Activated T-cell treated with anti-CD3 and anti-CD28 coated beads, Interleukin-2, amount 50 U/mL, for 24 hours (primary cell): ENCODE results near the gene CSNK2A1.

Experiments used
- DNase-seq: peaks from one replicate; pipeline ENCODE4 v3.0.0-alpha.2; 2020
- H3K27ac Mint-ChIP-seq: 2 replicates; pipeline ENCODE4 v1.8.0; 2020; ENCODE audit warnings: mild to moderate bottlenecking, mixed read lengths
- H3K27me3 Mint-ChIP-seq: 2 replicates; pipeline ENCODE4 v1.8.0; 2020; ENCODE audit warnings: mixed read lengths
- H3K36me3 Mint-ChIP-seq: 2 replicates; pipeline ENCODE4 v1.8.0; 2020; ENCODE audit warnings: low read depth, mixed read lengths
- H3K4me1 Mint-ChIP-seq: 2 replicates; pipeline ENCODE4 v1.8.0; 2020; ENCODE audit warnings: low read depth, mixed read lengths
- H3K4me3 Mint-ChIP-seq: 2 replicates; pipeline ENCODE4 v1.8.0; 2020; ENCODE audit warnings: mild to moderate bottlenecking, moderate library complexity, mixed read lengths
- H3K9me3 Mint-ChIP-seq: 2 replicates; pipeline ENCODE4 v1.8.0; 2020; ENCODE audit warnings: mixed read lengths

CSNK2A1 gene

GRCh38 chr20:573414-574296 is 30.1 kb upstream of the CSNK2A1 start:
- no peak for DNase-seq
- H3K27ac Mint-ChIP-seq = no peak overlapping the region
- no peaks in the 10 kb centered on the region for H3K9me3 Mint-ChIP-seq
- H3K27me3 Mint-ChIP-seq = peaks cover 45% of the 10 kb centered on the region
- H3K4me1 Mint-ChIP-seq = no peaks in the 10 kb centered on the region
- H3K4me3 Mint-ChIP-seq = no peak overlapping the region
- H3K36me3 Mint-ChIP-seq = no peaks in the 10 kb centered on the region

DNA sequence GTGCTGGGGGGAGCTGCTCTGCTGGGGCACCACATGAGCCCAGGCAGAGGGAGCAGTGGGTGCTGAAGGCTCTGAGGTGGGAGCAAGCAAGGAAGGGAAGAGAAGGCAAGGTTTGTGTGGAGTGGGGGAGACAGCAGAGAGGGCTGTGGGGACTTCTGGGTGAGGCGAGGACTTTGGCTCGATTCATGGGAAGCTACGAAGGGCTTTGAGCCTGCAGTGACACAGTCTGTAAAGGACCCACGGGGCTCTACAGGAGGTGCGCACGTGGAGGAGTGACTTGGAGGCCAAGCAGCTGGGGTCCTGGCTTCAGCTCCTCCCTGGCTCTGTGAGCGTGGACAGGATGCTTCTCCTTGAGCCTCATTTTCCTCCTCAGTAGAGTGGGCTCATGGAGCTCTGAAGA is 29.1 kb upstream of the CSNK2A1 start:
- no peak for DNase-seq
- H3K4me3 Mint-ChIP-seq = no peak overlapping the region
- no peaks in the 10 kb centered on the region for H3K4me1 Mint-ChIP-seq
- H3K27ac Mint-ChIP-seq = no peak overlapping the region
- no peaks in the 10 kb centered on the region for H3K9me3 Mint-ChIP-seq
- no peaks in the 10 kb centered on the region for H3K36me3 Mint-ChIP-seq
- peaks cover 52% of the 10 kb centered on the region for H3K27me3 Mint-ChIP-seq

- Mint-ChIP-seq H3K27me3 (peaks cover 60% of the 10 kb centered on the region), H3K27ac (no peak overlapping the region), H3K36me3 (no peaks in the 10 kb centered on the region), H3K4me3 (no peak overlapping the region), H3K4me1 (no peaks in the 10 kb centered on the region), H3K9me3 (no peaks in the 10 kb centered on the region)
- DNase-seq = no peak
Measured at GRCh38 chr20:571754-572441, 28.3 kb upstream of the CSNK2A1 start.

DNA sequence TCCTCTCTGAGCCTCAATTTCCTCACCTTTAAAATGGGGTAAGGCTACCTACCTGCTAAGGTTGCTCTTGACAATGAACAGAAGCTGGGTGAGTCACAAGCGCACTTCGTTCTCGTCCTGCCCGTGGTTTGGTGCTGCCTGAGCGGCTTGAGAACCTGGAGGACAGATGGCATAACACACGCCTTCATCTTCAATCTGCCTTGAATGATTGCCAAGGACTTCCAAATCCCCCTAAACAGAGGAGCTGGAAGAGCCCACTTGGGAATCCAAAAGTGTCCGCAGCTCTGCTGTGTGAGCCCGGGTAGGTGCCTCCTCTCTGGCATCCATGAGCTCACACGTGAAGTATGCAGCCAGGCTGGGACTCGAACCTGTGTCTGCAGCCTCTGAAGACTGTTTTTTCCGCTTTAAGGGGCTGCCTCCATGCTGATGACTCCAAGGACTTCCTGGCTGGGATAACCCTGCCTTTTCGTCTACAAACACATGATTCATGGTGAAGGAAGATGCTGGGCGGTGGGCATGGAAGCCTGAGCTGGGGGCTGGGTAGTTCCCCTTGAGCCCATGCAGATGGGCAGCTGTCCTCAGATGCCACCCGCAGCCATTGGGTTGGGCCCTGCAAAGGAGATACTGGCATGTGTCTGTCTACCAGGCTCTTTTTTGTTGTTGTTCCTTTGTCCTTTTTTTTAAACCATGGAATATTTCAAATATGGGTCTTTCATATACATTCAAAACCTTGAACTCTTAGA is 25.3 kb upstream of the CSNK2A1 start:
- H3K36me3 Mint-ChIP-seq = no peaks in the 10 kb centered on the region
- H3K27me3 Mint-ChIP-seq = peaks cover 51% of the 10 kb centered on the region
- H3K4me1 Mint-ChIP-seq = no peaks in the 10 kb centered on the region
- DNase-seq = no peak
- no peak overlapping the region for H3K4me3 Mint-ChIP-seq
- no peaks in the 10 kb centered on the region for H3K9me3 Mint-ChIP-seq
- no peak overlapping the region for H3K27ac Mint-ChIP-seq

- no peak overlapping the region for H3K27ac Mint-ChIP-seq
- H3K27me3 Mint-ChIP-seq = peaks cover 44% of the 10 kb centered on the region
- H3K4me1 Mint-ChIP-seq = no peaks in the 10 kb centered on the region
- DNase-seq = no peak
- H3K9me3 Mint-ChIP-seq = no peaks in the 10 kb centered on the region
- no peaks in the 10 kb centered on the region for H3K36me3 Mint-ChIP-seq
- no peak overlapping the region for H3K4me3 Mint-ChIP-seq
Measured at GRCh38 chr20:568097-568652, 24.6 kb upstream of the CSNK2A1 start.

GRCh38 chr20:564192-564591 is 20.6 kb upstream of the CSNK2A1 start:
- no peaks in the 10 kb centered on the region for H3K4me1 Mint-ChIP-seq
- H3K36me3 Mint-ChIP-seq = no peaks in the 10 kb centered on the region
- no peaks in the 10 kb centered on the region for H3K9me3 Mint-ChIP-seq
- H3K27ac Mint-ChIP-seq = no peak overlapping the region
- H3K4me3 Mint-ChIP-seq = no peak overlapping the region
- peaks cover 33% of the 10 kb centered on the region for H3K27me3 Mint-ChIP-seq
- DNase-seq = no peak

DNA sequence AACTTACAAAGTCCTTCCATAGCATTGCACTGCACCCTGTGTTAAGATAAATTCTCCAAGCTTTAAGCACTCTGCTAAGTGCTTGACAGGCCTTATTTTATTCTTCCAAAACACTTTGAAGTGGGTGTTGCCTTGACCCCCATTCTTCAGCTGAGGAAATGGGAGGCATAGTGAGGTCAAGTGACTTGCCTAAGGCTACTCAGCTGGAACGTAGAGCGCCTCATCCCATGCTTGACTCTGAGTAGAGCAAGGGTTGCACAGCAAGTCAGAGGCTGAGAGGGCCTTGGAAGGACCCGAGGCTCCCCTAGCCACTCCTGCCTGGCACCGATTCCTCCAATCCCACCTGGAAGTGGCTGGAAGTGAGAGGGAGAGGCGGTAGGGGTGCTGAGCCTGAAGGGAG is 19.6 kb upstream of the CSNK2A1 start:
- no peak overlapping the region for H3K4me3 Mint-ChIP-seq
- no peaks in the 10 kb centered on the region for H3K9me3 Mint-ChIP-seq
- no peak for DNase-seq
- H3K4me1 Mint-ChIP-seq = no peaks in the 10 kb centered on the region
- peaks cover 25% of the 10 kb centered on the region for H3K27me3 Mint-ChIP-seq
- no peaks in the 10 kb centered on the region for H3K36me3 Mint-ChIP-seq
- H3K27ac Mint-ChIP-seq = no peak overlapping the region

- no peak overlapping the region for H3K4me3 Mint-ChIP-seq
- no peak overlapping the region for H3K27ac Mint-ChIP-seq
- no peaks in the 10 kb centered on the region for H3K9me3 Mint-ChIP-seq
Measured at GRCh38 chr20:562232-562897, 18.8 kb upstream of the CSNK2A1 start.

DNA sequence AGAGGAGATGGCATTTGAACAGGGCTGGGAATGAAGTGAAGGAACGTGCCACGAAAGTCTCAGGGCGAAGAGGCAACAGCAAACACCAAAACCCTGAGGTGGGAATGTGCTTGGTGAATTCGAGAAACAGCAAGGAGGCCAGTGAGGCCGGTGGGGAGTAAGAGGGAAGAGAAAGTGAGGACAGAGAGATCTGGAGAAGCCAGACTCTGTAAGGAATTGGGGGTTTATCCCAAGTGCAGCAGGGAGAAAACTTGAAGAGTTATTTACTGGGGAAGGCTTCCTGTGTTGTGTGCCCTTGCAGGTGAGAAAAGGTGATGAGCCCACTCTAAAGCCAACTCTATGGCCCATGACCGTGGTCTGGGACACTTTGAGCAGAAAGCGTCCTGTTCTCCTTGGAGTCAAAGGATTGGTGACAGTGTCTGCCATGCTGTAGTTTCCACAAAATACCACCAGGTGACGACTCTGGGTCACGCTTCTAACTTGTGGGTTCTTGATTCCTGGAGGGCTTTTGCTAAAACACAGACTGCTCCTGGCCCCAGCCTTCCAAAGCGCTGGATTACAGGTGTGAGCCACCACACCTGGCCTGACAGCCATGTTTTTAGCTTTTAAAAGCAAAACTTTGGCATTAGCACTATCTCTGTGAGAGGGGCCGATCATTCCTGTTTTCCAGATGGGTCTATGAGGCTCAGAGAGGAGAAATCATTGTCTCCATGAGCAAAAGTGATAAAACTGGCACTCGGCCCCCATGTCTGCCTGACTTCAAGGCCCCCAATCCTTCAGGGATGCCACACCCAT is 18.0 kb upstream of the CSNK2A1 start:
- Mint-ChIP-seq H3K27me3 (peaks cover 13% of the 10 kb centered on the region), H3K4me3 (no peak overlapping the region), H3K27ac (no peak overlapping the region), H3K9me3 (no peaks in the 10 kb centered on the region), H3K36me3 (no peaks in the 10 kb centered on the region), H3K4me1 (no peaks in the 10 kb centered on the region)
- peak; percentile 52 for DNase-seq

More at GRCh38 chr20:562232-562897, 18.8 kb upstream of the CSNK2A1 start:
- no peaks in the 10 kb centered on the region for H3K4me1 Mint-ChIP-seq
- peaks cover 18% of the 10 kb centered on the region for H3K27me3 Mint-ChIP-seq
- H3K36me3 Mint-ChIP-seq = no peaks in the 10 kb centered on the region
- DNase-seq = no peak

DNA sequence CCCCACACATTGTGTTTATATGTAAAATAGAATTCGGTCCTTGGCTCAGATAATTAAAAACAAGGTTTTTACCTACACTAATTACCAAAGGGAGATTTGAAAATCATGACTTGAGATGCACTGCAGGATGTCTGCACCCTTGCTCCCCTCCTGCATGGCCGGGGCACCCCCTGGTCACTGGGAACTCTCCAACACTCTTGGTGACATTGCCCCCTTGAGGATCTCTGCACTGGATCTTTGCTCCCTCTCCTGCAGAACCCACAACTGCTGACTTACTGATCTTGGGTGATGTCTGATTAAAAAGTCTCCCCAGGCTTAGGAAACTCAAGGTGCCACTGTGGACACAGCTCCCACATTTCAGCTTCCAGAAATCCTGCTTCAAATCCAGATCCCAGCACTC is 17.1 kb upstream of the CSNK2A1 start:
- no peak for DNase-seq
- Mint-ChIP-seq H3K36me3 (no peaks in the 10 kb centered on the region), H3K9me3 (no peaks in the 10 kb centered on the region), H3K4me1 (no peaks in the 10 kb centered on the region), H3K27me3 (peaks cover 13% of the 10 kb centered on the region), H3K4me3 (no peak overlapping the region), H3K27ac (no peak overlapping the region)

- no peak overlapping the region for H3K4me3 Mint-ChIP-seq
- no peak for DNase-seq
- H3K9me3 Mint-ChIP-seq = no peaks in the 10 kb centered on the region
Measured at GRCh38 chr20:558117-558516, 14.5 kb upstream of the CSNK2A1 start.

DNA sequence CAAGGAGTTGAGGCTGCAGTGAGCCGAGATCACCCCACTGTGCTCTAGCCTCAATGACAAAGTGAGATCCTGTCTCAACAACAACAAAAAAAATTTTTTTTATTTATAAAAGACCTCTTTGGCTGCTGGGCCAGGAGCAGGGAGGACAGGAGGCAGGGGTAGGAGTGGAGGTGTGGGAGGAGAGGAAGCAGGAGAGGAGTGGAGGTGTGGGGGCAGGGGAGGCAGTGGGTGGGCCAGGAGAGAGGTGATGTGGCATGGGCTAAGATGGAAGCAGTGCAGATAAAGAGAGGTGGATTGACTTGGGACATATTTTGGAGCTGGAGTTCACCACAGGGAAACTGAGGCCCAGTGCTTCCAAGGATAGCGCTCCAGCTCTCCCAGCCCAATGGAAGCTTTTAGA is 13.4 kb upstream of the CSNK2A1 start:
- no peak overlapping the region for H3K27ac Mint-ChIP-seq
- no peaks in the 10 kb centered on the region for H3K4me1 Mint-ChIP-seq
- no peaks in the 10 kb centered on the region for H3K36me3 Mint-ChIP-seq
- peaks cover 32% of the 10 kb centered on the region for H3K27me3 Mint-ChIP-seq
- no peak for DNase-seq
- no peaks in the 10 kb centered on the region for H3K9me3 Mint-ChIP-seq
- H3K4me3 Mint-ChIP-seq = no peak overlapping the region

More at GRCh38 chr20:558117-558516, 14.5 kb upstream of the CSNK2A1 start:
- Mint-ChIP-seq H3K27ac (no peak overlapping the region), H3K36me3 (no peaks in the 10 kb centered on the region), H3K4me1 (no peaks in the 10 kb centered on the region), H3K27me3 (peaks cover 29% of the 10 kb centered on the region)

DNA sequence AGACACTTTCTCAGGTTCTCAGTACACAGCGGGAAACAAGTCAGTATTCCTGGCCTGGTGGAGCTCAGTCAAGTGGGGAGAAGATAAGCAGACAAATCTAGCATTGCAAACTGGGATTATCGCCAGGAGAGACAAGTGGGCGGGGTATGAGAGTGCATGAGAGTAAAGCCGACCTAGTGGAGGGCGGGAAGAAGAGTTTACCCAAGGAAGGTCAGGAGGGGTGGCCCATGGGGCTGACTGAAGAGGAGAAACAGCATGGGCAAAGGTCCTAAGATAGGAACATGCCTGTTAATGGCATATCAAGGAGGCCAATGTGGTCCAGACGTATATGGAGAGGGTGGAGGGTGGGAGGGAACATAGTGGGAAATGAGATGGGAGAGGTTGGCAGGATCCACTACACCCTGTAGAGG is 12.4 kb upstream of the CSNK2A1 start:
- Mint-ChIP-seq H3K27me3 (peaks cover 35% of the 10 kb centered on the region), H3K27ac (no peak overlapping the region), H3K36me3 (no peaks in the 10 kb centered on the region), H3K4me1 (no peaks in the 10 kb centered on the region), H3K9me3 (no peaks in the 10 kb centered on the region), H3K4me3 (no peak overlapping the region)
- DNase-seq = no peak
